ENCODE results near the gene XKR7.
"Not testable (repeated sequence)": the region's sequence is repeated elsewhere in the genome, so short reads cannot be mapped to it uniquely, and the experiment has no call there.

XKR7 gene

GRCh38 chr20:32029561-32029960 is 61.6 kb downstream of the XKR7 start:
- Histone ChIP-seq H3K9me3 (ENCODE audit: severe bottlenecking) (no peaks in the 10 kb centered on the region), H3K4me3 (ENCODE audit: low read depth, low read length) (no peak overlapping the region), H3K27ac (no peak overlapping the region), H3K36me3 (peaks cover 4% of the 10 kb centered on the region; the same call in 1 of the 2 replicates), H3K27me3 (ENCODE audit: insufficient read depth, low read depth, severe bottlenecking) (no peaks in the 10 kb centered on the region)
- no peak for DNase-seq
- TF ChIP-seq CTCF (IDR thresholded peaks at IDR 0.05; ENCODE audit: low read depth, low read length) = no peak

DNA sequence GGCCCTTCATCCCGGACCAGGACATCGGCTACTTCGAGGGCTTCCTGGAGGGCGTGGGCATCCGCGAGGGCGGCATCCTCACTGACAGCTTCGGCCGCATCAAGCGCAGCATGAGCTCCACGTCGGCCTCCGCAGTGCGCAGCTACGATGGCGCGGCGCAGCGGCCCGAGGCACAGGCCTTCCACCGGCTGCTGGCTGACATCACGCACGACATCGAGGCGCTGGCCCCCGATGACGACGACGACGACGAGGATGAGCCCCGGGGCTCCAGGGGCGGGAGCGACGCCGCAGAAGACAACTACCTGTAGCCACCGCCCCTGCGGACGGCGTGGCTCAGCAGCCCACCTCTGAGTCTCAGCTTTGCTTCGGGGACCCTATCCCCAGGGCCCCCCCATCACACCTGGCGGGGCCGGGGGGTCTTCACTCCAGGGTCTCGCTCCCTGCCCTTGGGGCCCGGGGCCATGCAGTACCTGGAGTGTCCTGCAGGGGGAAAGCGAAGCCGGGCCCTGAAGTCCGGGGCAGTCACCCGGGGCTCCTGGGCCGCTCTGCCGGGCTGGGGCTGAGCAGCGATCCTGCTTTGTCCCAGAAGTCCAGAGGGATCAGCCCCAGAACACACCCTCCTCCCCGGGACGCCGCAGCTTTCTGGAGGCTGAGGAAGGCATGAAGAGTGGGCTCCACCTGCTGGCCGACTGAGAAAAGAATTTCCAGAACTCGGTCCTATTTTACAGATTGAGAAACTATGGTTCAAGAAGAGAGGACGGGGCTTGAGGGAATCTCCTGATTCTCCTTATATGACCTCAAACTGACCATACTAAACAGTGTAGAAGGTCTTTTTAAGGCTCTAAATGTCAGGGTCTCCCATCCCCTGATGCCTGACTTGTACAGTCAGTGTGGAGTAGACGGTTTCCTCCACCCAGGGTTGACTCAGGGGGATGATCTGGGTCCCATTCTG is 63.3 kb downstream of the XKR7 start:
- Histone ChIP-seq H3K36me3 (peaks cover 4% of the 10 kb centered on the region; the same call in 1 of the 2 replicates), H3K4me3 (ENCODE audit: low read depth, low read length) (no peak overlapping the region), H3K27me3 (ENCODE audit: insufficient read depth, low read depth, severe bottlenecking) (no peaks in the 10 kb centered on the region), H3K27ac (no peak overlapping the region), H3K9me3 (ENCODE audit: severe bottlenecking) (no peaks in the 10 kb centered on the region)
- DNase-seq = peak; percentile 96
- TF ChIP-seq CTCF (IDR thresholded peaks at IDR 0.05; ENCODE audit: low read depth, low read length) = peak; percentile 76

GRCh38 chr20:32033316-32033715 is 65.4 kb downstream of the XKR7 start:
- no peak for DNase-seq
- no peak for TF ChIP-seq CTCF (IDR thresholded peaks at IDR 0.05; ENCODE audit: low read depth, low read length)
- Histone ChIP-seq H3K27ac (no peak overlapping the region), H3K9me3 (ENCODE audit: severe bottlenecking) (no peaks in the 10 kb centered on the region), H3K36me3 (peaks cover 4% of the 10 kb centered on the region; the same call in 1 of the 2 replicates), H3K27me3 (ENCODE audit: insufficient read depth, low read depth, severe bottlenecking) (no peaks in the 10 kb centered on the region), H3K4me3 (ENCODE audit: low read depth, low read length) (no peak overlapping the region)

DNA sequence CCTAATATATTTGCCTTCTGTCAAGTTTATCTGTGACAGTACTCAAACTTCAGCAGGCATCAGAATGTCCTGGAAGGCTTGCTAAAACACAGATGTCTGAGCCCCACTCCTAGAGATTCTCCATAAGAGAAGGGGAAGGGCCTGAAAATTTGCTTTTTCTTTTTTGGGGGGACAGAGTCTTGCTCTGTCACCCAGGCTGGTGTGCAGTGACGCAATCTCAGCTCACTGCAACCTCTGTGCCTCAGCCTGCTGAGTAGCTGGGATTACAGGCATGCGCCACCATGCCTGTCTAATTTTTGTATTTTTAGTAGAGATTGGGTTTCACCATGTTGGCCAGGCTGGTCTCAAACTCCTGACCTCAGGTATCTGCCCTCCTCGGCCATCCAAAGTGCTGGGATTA is 65.8 kb downstream of the XKR7 start:
- not testable (repeated sequence) for H3K9me3 ChIP-seq (ENCODE audit: severe bottlenecking); H3K27me3 ChIP-seq (ENCODE audit: insufficient read depth, low read depth, severe bottlenecking); H3K27ac ChIP-seq; H3K36me3 ChIP-seq; DNase-seq; H3K4me3 ChIP-seq (ENCODE audit: low read depth, low read length)

DNA sequence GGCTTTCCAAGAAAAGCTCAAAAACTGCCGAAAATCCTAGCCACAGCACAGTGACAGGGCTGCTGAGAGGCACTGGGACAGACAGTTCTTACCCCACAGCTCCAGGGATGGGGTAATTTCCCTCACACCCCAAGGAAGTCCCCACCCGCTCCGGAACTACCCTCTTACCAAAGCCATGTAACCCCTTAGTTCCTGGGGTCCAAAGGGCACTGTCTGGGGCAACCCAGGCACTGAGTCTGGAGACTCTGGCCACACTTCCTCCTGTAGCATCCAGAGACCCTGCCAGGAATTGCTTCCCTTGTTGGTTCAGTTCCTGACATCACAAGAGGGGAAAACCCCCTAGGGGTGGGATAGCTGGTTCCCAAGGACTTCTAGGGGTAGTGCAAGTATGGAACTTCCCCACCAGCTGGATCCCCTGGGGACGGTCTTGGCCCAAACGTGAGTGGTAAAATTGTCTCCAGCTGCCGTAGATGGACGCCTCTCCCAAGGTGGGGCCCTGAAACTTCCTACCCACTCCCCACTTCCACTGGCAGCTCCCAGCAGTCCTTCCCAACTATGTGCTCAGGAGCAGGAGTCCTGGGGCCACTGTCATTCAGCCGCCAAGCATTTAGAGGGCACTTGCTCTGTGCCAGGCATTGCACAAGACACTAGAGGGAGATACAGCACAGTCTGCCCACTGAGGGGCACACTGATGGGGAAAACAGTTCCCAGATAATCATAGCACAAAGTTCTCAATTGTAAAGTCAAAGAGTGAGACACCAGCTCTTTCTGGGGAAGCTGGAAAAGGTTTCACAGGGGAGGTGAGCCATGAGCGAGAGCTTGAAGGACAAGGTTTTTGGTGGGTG is 66.9 kb downstream of the XKR7 start:
- DNase-seq = no peak
- Histone ChIP-seq H3K9me3 (ENCODE audit: severe bottlenecking) (no peaks in the 10 kb centered on the region), H3K36me3 (no peaks in the 10 kb centered on the region), H3K4me3 (ENCODE audit: low read depth, low read length) (no peak overlapping the region), H3K27ac (no peak overlapping the region), H3K27me3 (ENCODE audit: insufficient read depth, low read depth, severe bottlenecking) (no peaks in the 10 kb centered on the region)
- no peak for TF ChIP-seq CTCF (IDR thresholded peaks at IDR 0.05; ENCODE audit: low read depth, low read length)

GRCh38 chr20:32035426-32035779 is 67.5 kb downstream of the XKR7 start:
- DNase-seq = no peak

More at GRCh38 chr20:32035426-32035779, 67.5 kb downstream of the XKR7 start:
- Histone ChIP-seq H3K36me3 (no peaks in the 10 kb centered on the region), H3K27ac (no peak overlapping the region), H3K27me3 (ENCODE audit: insufficient read depth, low read depth, severe bottlenecking) (no peaks in the 10 kb centered on the region), H3K4me3 (ENCODE audit: low read depth, low read length) (no peak overlapping the region), H3K9me3 (ENCODE audit: severe bottlenecking) (no peaks in the 10 kb centered on the region)
- no peak for TF ChIP-seq CTCF (IDR thresholded peaks at IDR 0.05; ENCODE audit: low read depth, low read length)

Data from WERI-Rb-1 (cell line).